ENCODE measurements around the gene BIN2. TPM values are rescaled to one million over a fixed set of nuclear protein-coding genes. Genes with fewer than 3 reads are reported as not detected.
"Not testable (repeated sequence)": the region's sequence is repeated elsewhere in the genome, so short reads cannot be mapped to it uniquely, and the experiment has no call there.

Gene BIN2
- total and polyA plus RNA-seq, 2 donors = 2.3 to 3.4 TPM

DNA sequence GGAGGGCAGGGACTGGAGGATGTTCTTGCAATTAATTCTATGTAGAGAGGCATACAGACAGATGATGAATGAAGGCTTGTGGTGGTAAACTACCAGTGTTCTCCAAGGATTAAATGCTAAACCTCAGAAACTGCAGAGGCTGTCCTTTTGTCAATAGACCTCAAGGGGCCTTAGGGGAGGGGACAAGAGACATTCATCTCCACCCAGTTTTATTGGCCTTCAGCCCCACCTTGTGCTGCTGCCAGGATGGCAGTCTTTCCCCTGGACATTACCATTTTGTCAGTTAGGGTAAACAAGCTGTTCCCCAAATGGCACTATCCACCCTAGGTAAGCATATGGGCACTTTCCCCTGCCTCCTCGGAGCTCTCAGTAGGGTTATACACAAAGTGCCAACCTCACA lies 48.9 kb downstream of the BIN2 start:
- H3K4me1 ChIP-seq (ENCODE audit: insufficient read depth) = no peaks in the 10 kb centered on the region
- DNase-seq (ENCODE audit: extremely low spot score) = no peak
- H3K36me3 ChIP-seq (ENCODE audit: insufficient read depth) = no peaks in the 10 kb centered on the region
- WGBS = 46% methylated on average over 1 of the region's 1 CpG
- H3K27ac ChIP-seq (ENCODE audit: low read depth) = no peak overlapping the region
- H3K4me3 ChIP-seq (ENCODE audit: low read depth, low read length) = no peak overlapping the region

DNA sequence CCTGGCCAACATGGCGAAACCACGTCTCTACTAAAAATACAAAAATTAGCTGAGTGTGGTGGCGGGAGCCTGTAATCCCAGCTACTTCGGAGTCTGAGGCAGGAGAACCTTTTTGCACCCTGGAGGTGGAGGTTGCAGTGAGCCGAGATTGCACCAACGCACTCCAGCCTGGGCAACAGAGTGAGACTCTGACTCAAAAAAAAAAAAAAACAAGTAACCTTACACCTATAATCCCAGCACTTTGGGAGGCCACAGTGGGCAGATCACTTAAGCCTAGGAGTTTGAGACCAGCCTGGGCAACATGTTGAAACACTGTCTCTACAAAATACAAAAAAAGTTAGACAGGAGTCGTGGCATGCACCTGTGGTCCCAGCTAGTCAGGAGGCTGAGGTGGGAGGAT lies 51.2 kb downstream of the BIN2 start:
- H3K27ac ChIP-seq (ENCODE audit: low read depth); H3K4me3 ChIP-seq (ENCODE audit: low read depth, low read length); DNase-seq (ENCODE audit: extremely low spot score); H3K36me3 ChIP-seq (ENCODE audit: insufficient read depth); H3K4me1 ChIP-seq (ENCODE audit: insufficient read depth): not testable (repeated sequence)
- 92% methylated on average over 7 of the region's 7 CpGs for WGBS

DNA sequence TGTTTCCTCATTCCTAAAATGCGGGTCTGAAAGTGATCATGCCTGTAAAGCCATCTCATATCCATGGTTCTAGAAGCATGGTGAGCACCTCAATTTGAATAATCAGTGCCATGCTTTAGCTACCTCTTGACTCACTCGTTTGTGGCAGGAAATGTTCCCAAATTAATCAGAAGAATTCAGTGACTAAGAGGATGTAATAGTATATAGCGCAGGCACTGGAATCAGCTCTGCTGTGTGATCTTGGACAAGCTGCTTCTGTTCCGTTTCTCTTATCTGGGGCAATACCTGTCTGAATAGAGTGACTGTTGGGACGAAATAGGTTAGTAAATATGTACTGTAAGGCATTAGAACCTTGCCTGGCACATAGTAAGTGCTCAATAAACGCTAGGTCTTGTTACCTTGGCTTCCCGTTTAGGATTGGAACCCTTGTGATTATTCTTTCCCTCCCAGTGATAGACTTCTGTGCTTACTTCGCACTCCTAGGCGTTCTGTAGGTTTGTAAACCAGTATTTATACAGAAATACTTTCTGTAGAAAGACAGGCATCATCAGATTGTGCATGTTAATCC lies 52.9 kb downstream of the BIN2 start:
- H3K4me3 ChIP-seq (ENCODE audit: low read depth, low read length) = no peak overlapping the region
- 57% methylated on average over 9 of the region's 9 CpGs for WGBS
- no peak overlapping the region for H3K27ac ChIP-seq (ENCODE audit: low read depth)
- no peaks in the 10 kb centered on the region for H3K36me3 ChIP-seq (ENCODE audit: insufficient read depth)
- H3K4me1 ChIP-seq (ENCODE audit: insufficient read depth) = no peaks in the 10 kb centered on the region
- DNase-seq (ENCODE audit: extremely low spot score) = no peak

DNA sequence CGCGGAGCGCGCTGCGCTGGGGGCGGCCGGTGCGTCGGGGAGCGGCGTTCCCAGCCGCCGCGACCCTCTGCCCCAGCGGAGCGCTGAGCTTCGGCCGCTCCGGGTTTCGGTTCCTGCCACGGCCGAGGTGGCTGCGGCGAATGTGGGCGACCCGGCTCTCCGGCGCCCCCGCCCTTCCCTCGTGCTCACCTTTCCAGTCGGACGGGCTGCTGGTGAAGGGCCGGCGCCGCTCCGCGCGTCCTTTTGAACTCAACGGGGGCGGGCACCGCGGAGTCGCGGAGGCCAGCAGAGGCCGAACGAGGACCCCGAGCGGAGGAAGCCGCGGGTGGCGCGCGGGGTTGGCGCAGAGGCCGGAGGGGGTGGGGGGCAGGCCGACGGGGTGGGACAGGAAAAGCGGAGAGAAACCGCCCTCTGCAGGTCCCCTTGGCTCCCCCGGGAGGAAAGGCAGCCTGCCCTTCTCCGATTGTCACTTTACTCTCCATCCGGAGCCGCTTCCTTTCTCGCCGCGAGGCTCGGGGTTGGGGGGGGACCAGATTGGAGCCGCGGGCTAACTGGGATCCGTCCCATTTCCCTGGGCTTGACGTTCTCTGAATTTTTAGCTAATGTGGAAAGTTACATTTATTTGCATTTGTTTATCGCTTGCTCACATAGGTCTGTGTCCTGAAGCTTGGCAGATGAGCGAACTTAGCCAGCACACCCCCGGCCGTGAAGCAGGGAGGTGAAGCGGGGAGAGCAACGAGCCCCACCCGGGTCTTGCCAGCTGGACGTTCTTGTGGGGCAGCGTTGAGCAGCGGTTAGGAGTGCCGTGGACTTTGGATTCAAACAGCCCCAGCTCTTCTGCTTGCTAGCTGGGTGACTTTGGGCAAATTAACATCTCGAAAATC lies 53.7 kb downstream of the BIN2 start, which contains the start of gene SMAGP:
SMAGP (minus strand) TSS at position 349 of the 884 bp plus-strand sequence. CDS start 1,137 bp downstream, outside the sequence.
- under 1% methylated on average over 83 of the region's 83 CpGs for WGBS
- DNase-seq (ENCODE audit: extremely low spot score) = peak; percentile 21
- Histone ChIP-seq H3K4me1 (ENCODE audit: insufficient read depth) (no peaks in the 10 kb centered on the region), H3K36me3 (ENCODE audit: insufficient read depth) (no peaks in the 10 kb centered on the region), H3K4me3 (ENCODE audit: low read depth, low read length) (peak within 1 kb of the TSS; percentile 76), H3K27ac (ENCODE audit: low read depth) (peak within 1 kb of the TSS; percentile 81)

DNA sequence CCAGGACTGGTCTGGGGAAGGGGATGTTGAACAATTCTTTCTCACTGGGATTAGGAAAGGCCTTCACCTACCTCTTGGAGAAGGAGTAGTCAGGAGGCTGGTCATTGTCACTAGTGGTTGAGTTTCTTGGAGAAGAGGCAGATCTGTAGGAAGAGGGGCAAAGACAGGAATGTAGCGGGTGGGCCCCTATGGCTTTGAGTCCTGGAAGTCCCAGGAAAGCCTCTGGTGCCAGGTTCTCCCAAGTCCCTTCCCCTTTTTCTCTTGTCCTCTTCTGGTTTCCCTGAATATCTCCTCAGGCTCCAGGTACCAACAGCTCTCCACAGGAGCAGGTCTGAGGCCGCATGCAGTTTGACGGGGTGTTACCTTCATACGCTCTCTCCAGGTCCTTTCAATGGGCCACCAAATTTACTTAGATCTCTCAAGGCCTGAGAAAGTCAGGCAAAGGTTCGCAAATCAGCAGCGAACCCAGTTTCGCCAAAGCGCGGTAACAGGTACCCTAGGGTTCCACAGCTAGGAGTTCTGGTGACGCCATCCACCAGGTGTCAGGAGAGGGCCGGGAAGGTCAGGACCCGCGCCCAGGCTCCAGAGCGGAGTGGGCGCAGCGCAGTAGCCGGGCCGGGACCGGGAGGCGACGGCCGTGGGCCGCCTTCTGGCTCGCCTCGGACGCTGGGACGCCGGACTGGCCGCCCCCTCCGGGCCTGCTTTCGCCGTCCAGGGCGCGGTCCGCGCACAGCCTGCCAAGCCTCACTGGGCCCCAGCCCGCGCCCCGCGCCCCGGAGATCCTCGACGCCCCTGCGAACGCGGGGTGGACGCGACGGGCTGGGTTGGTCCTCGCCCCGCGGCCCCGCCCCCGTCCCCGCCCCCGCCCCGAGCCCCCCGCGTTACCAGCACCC lies 54.6 kb downstream of the BIN2 start:
- no peaks in the 10 kb centered on the region for H3K36me3 ChIP-seq (ENCODE audit: insufficient read depth)
- H3K4me1 ChIP-seq (ENCODE audit: insufficient read depth) = no peaks in the 10 kb centered on the region
- H3K4me3 ChIP-seq (ENCODE audit: low read depth, low read length) = peak overlapping the region; percentile 76
- 10% methylated on average over 59 of the region's 59 CpGs for WGBS
- DNase-seq (ENCODE audit: extremely low spot score) = peak; percentile 28
- H3K27ac ChIP-seq (ENCODE audit: low read depth) = peak overlapping the region; percentile 81

DNA sequence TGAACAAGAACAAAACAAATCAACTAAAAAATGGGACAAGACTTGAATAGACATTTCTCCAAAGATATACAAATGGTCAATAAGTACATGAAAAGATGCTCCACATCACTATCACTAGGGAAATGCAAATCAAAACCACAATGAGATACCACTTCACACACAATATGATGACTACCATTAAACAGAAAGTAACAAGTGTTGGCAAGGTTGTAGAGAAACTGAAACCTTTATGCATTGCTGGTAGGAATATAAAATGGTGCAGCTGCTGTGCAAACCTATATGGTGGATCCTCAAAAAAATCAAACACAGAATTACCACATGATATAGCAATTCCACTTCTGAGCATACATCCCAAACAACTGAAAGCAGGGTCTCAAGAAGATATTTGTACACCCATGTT lies 59.0 kb downstream of the BIN2 start:
- H3K36me3 ChIP-seq (ENCODE audit: insufficient read depth) = no peaks in the 10 kb centered on the region
- no peak overlapping the region for H3K4me3 ChIP-seq (ENCODE audit: low read depth, low read length)
- H3K4me1 ChIP-seq (ENCODE audit: insufficient read depth) = no peaks in the 10 kb centered on the region
- DNase-seq (ENCODE audit: extremely low spot score) = no peak
- no peak overlapping the region for H3K27ac ChIP-seq (ENCODE audit: low read depth)

DNA sequence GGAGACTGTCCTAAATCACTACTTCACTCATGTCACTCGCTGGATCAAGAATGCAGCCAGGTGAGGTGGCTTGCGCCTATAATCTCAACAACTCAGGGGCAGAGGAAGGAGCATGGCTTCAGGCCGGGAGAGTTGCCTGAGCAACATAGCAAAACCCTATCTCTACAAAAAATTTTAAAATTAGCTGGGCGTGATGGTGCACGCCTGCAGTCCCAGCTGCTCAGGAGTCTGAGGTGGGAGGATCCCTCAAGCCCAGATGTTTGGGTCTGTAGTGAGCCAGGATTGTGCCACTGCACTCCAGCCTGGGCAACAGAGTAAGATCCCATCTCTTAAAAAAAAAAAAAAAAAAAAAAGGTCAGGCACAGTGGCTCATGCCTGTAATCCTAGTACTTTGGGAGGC lies 59.7 kb downstream of the BIN2 start:
- no peak for DNase-seq (ENCODE audit: extremely low spot score)
- no peak overlapping the region for H3K27ac ChIP-seq (ENCODE audit: low read depth)
- no peaks in the 10 kb centered on the region for H3K36me3 ChIP-seq (ENCODE audit: insufficient read depth)
- H3K4me3 ChIP-seq (ENCODE audit: low read depth, low read length) = no peak overlapping the region
- no peaks in the 10 kb centered on the region for H3K4me1 ChIP-seq (ENCODE audit: insufficient read depth)
- WGBS = 94% methylated on average over 5 of the region's 5 CpGs

DNA sequence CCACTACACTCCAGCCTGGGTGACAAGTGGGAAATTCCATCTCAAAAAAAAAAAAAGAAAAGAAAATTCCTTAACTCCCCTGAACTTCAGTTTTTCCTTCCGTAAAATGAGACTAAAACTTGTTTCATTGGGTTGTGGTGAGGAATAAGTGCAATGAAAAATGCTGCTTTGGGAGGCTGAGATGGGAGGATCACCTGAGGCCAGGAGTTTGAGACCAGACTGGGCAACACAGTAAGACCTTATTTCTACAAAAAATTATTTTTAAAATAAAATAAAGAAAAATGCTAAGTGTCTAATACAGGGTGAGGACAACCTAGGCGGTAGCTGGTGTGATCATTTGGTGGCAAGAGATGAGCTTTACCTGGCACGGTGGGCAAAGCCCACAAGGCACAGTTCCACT lies 60.6 kb downstream of the BIN2 start:
- no peak overlapping the region for H3K4me3 ChIP-seq (ENCODE audit: low read depth, low read length)
- no peaks in the 10 kb centered on the region for H3K36me3 ChIP-seq (ENCODE audit: insufficient read depth)
- H3K27ac ChIP-seq (ENCODE audit: low read depth) = no peak overlapping the region
- 97% methylated on average over 3 of the region's 3 CpGs for WGBS
- no peak for DNase-seq (ENCODE audit: extremely low spot score)
- no peaks in the 10 kb centered on the region for H3K4me1 ChIP-seq (ENCODE audit: insufficient read depth)

DNA sequence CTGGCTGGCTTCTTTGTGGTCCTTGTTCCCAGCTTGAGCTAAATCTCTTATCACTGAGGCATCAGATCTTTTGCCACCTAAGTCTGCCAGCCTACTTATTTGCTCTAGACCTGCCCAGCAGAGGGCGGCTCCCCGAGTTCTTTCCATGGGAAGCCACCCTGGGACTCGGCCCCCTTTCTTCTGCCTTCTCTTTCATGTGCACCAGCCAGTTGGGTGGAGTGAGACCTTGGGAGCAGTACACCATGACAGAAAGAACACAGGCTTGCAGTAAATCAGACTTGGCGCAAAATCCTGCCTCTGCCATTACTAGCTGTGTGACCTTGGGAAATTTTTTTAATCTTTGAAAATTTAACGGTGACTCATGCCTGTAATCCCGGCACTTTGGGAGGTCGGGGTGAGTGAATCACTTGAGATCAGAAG lies 61.2 kb downstream of the BIN2 start:
- no peak overlapping the region for H3K4me3 ChIP-seq (ENCODE audit: low read depth, low read length)
- DNase-seq (ENCODE audit: extremely low spot score) = no peak
- H3K36me3 ChIP-seq (ENCODE audit: insufficient read depth) = no peaks in the 10 kb centered on the region
- no peaks in the 10 kb centered on the region for H3K4me1 ChIP-seq (ENCODE audit: insufficient read depth)
- WGBS = 44% methylated on average over 7 of the region's 7 CpGs
- no peak overlapping the region for H3K27ac ChIP-seq (ENCODE audit: low read depth)

DNA sequence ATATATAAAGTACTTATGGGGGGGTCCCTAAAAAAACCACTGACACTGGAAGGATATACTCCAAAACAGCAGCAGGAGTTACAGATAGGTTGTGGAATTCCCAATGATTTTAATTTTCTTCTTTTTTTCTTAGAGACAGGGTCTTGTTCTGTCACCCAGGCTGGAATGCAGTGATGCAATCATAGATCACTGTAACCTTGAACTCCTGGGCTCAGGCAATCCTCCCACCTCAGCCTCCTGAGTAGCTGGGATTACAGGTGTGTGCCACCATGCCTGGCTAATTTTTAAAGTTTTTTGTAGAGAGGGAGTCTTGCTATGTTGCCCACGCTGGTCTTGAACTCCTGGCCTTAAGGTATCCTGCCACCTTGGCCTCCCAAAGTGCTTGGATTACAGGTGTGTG lies 64.4 kb downstream of the BIN2 start:
- H3K4me3 ChIP-seq (ENCODE audit: low read depth, low read length); DNase-seq (ENCODE audit: extremely low spot score); H3K36me3 ChIP-seq (ENCODE audit: insufficient read depth); H3K27ac ChIP-seq (ENCODE audit: low read depth); H3K4me1 ChIP-seq (ENCODE audit: insufficient read depth): not testable (repeated sequence)
- 98% methylated on average over 1 of the region's 1 CpG for WGBS

DNA sequence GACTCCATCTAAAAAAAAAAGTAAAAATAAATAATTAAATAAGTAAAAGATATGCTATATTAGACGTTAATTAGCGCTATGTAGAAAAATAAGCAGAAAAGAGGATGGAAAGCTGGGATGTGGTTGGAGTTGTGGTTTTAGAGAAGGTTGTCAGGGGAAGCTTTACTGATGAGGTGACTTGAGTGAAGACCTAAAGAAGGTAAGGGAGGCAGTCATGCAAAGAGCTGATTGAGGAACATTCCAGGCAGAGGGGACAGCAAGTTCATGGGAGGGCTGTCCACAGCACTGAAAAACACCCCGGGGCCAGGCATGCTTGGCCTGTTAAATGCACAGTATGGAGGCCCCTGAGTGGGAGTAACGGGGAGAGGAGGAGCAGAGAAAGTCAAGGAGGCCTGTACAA lies 69.4 kb downstream of the BIN2 start:
- Histone ChIP-seq H3K27ac (ENCODE audit: low read depth) (no peak overlapping the region), H3K4me3 (ENCODE audit: low read depth, low read length) (no peak overlapping the region), H3K36me3 (ENCODE audit: insufficient read depth) (no peaks in the 10 kb centered on the region), H3K4me1 (ENCODE audit: insufficient read depth) (no peaks in the 10 kb centered on the region)
- no peak for DNase-seq (ENCODE audit: extremely low spot score)
- 84% methylated on average over 4 of the region's 4 CpGs for WGBS

DNA sequence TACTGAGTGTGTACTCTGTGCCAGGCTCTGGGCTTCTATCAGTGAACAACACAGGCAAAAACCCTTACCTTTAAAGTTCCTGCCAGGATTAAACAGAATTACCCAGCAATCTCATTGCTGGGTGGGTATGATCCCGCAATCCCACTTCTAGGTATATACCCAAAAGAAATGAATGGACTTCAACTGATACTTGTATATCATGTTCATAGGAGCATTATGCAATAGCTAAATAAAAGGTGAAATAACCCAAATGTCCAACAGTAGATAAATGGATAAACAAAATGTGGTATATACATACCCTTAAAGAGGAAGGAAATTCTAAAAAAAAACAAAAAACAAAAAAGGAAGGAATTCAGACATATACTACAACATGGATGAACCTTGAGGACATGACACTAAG lies 70.7 kb downstream of the BIN2 start:
- no peak overlapping the region for H3K4me3 ChIP-seq (ENCODE audit: low read depth, low read length)
- H3K4me1 ChIP-seq (ENCODE audit: insufficient read depth) = no peaks in the 10 kb centered on the region
- H3K36me3 ChIP-seq (ENCODE audit: insufficient read depth) = no peaks in the 10 kb centered on the region
- no peak overlapping the region for H3K27ac ChIP-seq (ENCODE audit: low read depth)
- 95% methylated on average over 1 of the region's 1 CpG for WGBS
- DNase-seq (ENCODE audit: extremely low spot score) = no peak

DNA sequence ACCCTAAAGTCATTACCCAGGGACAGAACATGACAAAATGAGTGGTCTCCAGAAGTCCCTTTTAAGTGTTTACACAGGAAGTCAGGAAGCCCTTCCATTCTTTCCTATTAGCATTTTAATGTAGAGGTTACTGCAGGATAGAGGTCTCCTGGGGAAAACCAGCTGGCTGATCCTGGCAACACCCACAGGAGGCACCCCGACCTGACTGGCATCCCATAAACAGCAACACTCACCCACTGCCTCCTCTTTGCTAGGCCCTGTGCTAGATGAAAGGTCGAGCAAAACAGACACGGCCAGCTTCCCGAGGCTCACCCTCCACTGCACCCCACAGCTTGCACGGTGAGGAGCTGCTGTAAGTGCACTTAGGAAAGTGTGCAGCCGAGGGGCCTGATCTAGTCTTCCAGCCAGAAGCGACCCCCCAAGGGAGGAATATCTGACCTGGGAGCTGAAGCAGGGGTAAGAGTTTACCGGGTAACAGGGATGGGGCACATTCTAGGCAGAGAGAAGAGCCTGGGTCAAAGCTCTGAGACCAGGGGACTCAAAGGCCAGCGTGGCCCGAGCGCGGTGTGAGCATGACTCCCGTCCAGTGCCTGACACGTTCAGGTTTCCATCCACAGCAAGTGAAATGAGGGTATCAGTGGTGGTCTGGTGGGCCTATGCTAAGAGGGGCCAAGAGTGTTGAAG lies 76.3 kb downstream of the BIN2 start:
- Histone ChIP-seq H3K4me1 (ENCODE audit: insufficient read depth) (no peaks in the 10 kb centered on the region), H3K27ac (ENCODE audit: low read depth) (no peak overlapping the region), H3K4me3 (ENCODE audit: low read depth, low read length) (no peak overlapping the region), H3K36me3 (ENCODE audit: insufficient read depth) (no peaks in the 10 kb centered on the region)
- no peak for DNase-seq (ENCODE audit: extremely low spot score)
- WGBS = 61% methylated on average over 14 of the region's 14 CpGs

Data from urinary bladder (tissue), 4 donors.